Mesenteric fat pad (tissue), 1 donor: Measurements from ENCODE around the gene SELENOI. TPM values are rescaled to one million over a fixed set of nuclear protein-coding genes. Genes with fewer than 3 reads are reported as not detected.

Experiments
- total RNA-seq: library from RNA; stranded (reverse); fragmentation: NEBNext Ultra II Directional; extraction: Animal tissue kit (Norgen Biotek cat#: 25700); gene quantifications from one replicate; pipeline ENCODE4 v1.2.1, GENCODE V29; 2021
- donor health status: DM: yes; HTN: yes; CAD: no.

The SELENOI gene
- total RNA-seq, 1 donor from 2014 or later: 18.7 TPM

Other genes starting within 250 kb of the SELENOI start
- gene GAREM2, start 173.1 kb upstream of the SELENOI start, total RNA-seq: 6.8 TPM
- 220 TPM for gene HADHA, start 101.5 kb upstream of the SELENOI start, total RNA-seq
- gene HADHB, start 101.2 kb upstream of the SELENOI start, total RNA-seq: 224 TPM
- gene ADGRF3, start 646 bp downstream of the SELENOI start, total RNA-seq: 0.19 TPM
- gene DRC1, start 55.8 kb downstream of the SELENOI start, total RNA-seq: not detected
- gene OTOF, start 132.0 kb downstream of the SELENOI start, total RNA-seq: 0.26 TPM